Cardiac muscle cell (in vitro differentiated cells and primary cell): Measurements from ENCODE around the gene ASB18. TPM values are rescaled to one million over a fixed set of nuclear protein-coding genes. Genes with fewer than 3 reads are reported as not detected.

ENCODE experiments used
- DNase-seq, 2 donors: peaks; one replicate each; pipeline versions ENCODE4 v3.0.0 to v3.0.0-alpha.2; 2010 to 2017; ENCODE audit warnings: low read depth in 1 of 2, low spot score in 1 of 2
- H3K27ac ChIP-seq: fragments of 200-600 bp; sonication (generic); 2 replicates; pipeline ENCODE4 v1.5.1; 2016
- H3K27me3 ChIP-seq: fragments of 200-600 bp; sonication (generic); 2 replicates; pipeline ENCODE4 v1.6.0; 2016; ENCODE audit warnings: control low read depth
- H3K36me3 ChIP-seq: fragments of 200-600 bp; sonication (generic); 2 replicates; pipeline ENCODE4 v1.5.1; 2016; ENCODE audit warnings: control low read depth
- H3K4me1 ChIP-seq: fragments of 200-600 bp; sonication (generic); 2 replicates; pipeline ENCODE4 v1.8.1; 2017; ENCODE audit warnings: low read depth, mild to moderate bottlenecking, mixed run types
- H3K4me3 ChIP-seq: fragments of 200-600 bp; sonication (generic); 2 replicates; pipeline ENCODE4 v1.5.1; 2016; ENCODE audit warnings: mild to moderate bottlenecking
- H3K9me3 ChIP-seq: fragments of 200-600 bp; sonication (generic); 2 replicates; pipeline ENCODE4 v1.5.1; 2017; ENCODE audit warnings: low read depth, mild to moderate bottlenecking, control low read depth
- polyA plus RNA-seq: library from polyadenylated mRNA; unstranded; fragments of >200 nt; fragmentation: Nextera tagmentation; extraction: Ambion mirVana; gene quantifications from 2 replicates; pipeline ENCODE4 v1.2.1, GENCODE V29; 2016
- total RNA-seq: library from RNA; depleted of rRNA; stranded (reverse); fragments of >200 nt; gene quantifications from 2 replicates; pipeline ENCODE4 v1.2.3, GENCODE V29; 2016
- TF ChIP-seq, protein P1 (sequence below): IDR thresholded peaks from 2 replicates; pipeline ENCODE4 v1.5.1; 2012; ENCODE audit warnings: low read depth, mild to moderate bottlenecking, low read length

ASB18 gene, protein sequence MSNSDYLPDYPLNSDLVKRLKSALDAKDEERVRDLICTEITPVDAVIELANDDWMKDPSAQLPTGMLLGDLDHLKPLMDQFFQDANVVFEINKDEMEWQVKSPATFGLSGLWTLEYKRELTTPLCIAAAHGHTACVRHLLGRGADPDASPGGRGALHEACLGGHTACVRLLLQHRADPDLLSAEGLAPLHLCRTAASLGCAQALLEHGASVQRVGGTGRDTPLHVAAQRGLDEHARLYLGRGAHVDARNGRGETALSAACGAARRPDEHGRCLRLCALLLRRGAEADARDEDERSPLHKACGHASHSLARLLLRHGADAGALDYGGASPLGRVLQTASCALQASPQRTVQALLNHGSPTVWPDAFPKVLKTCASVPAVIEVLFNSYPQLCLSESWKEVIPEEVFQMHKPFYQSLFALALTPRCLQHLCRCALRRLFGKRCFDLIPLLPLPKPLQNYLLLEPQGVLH
- 0.07 TPM in 1 of 2 replicates, not detected in the other for total RNA-seq
- polyA plus RNA-seq, result 0.70 TPM in 1 of 2 replicates, not detected in the other

DNA sequence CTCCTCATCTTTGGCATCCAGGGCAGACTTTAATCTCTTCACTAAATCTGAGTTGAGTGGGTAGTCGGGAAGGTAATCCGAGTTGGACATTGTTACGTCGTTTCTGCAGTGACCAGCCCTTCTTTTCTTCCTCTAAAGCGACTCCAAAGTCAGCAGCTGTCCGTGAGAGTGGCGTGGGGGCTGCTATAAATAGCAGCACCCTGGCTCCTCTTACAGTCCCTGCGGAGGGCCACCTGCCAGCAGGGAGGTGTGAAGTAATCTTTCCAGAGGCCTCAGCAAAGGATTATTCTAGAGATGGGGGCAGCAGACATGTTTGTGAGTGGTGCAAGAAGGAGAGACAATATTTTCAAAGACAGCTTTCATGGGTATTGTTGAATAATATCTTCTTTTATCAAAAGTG is at the start of gene ASB18:
Gene ASB18, minus strand, starts transcription at position 151 of the 400 bp plus-strand sequence. Its CDS starts 61 bp downstream, at position 90.
- TF ChIP-seq, protein P1, sequence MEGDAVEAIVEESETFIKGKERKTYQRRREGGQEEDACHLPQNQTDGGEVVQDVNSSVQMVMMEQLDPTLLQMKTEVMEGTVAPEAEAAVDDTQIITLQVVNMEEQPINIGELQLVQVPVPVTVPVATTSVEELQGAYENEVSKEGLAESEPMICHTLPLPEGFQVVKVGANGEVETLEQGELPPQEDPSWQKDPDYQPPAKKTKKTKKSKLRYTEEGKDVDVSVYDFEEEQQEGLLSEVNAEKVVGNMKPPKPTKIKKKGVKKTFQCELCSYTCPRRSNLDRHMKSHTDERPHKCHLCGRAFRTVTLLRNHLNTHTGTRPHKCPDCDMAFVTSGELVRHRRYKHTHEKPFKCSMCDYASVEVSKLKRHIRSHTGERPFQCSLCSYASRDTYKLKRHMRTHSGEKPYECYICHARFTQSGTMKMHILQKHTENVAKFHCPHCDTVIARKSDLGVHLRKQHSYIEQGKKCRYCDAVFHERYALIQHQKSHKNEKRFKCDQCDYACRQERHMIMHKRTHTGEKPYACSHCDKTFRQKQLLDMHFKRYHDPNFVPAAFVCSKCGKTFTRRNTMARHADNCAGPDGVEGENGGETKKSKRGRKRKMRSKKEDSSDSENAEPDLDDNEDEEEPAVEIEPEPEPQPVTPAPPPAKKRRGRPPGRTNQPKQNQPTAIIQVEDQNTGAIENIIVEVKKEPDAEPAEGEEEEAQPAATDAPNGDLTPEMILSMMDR, result no peak
- peak within 1 kb of the TSS; percentile 34 for H3K27ac ChIP-seq
- H3K9me3 ChIP-seq, result no peaks in the 10 kb centered on the region
- H3K36me3 ChIP-seq, result no peaks in the 10 kb centered on the region
- DNase-seq, result peak in 1 of 2 donors; percentile 60
- no peak within 1 kb of the TSS for H3K4me3 ChIP-seq
- H3K4me1 ChIP-seq, result peaks cover 10% of the 10 kb centered on the region
- H3K27me3 ChIP-seq, result no peaks in the 10 kb centered on the region

DNA sequence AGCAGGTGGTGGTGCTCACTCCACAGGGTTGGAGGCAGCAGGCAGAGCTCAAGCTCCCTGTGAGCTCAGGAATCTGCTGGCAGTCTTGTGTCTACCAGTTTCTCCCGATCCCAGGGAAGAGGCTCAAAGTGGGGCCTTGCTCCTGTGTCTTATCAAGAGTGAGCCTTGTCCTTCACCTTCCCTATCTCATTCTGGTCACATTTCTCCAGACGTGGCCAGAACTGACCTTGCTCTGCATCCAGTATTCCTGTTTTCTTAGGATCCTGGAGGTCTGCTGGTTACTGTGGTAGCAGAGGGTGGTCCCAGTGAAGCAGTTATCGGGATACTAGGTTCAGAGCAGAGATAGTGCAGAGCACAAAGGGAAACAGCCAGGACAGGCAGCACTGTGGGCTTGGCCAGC is 47.1 kb upstream of the ASB18 start:
- DNase-seq, result no peak
- TF ChIP-seq, protein P1, result no peak
- Histone ChIP-seq H3K27ac (no peak overlapping the region), H3K9me3 (no peaks in the 10 kb centered on the region), H3K4me3 (no peak overlapping the region), H3K36me3 (no peaks in the 10 kb centered on the region), H3K27me3 (no peaks in the 10 kb centered on the region), H3K4me1 (no peaks in the 10 kb centered on the region)

DNA sequence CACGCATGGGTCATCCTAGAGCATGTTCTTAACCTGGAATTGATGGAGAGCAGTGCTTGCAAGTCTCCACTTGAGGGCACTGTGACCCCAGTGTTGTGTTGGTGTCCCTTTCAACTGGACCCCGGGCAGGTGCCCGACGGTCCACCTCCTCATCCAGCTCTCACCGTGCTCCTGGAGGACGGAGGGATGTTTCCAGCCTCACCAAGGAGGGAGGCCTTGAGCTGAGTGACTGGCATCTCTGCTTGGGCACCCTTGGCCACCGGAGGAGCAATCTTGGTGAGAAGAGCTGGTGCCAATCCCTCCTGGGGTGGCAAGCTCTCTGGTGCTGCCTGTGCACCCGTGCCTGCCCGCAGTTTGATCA is 45.4 kb upstream of the ASB18 start:
- Histone ChIP-seq H3K9me3 (no peaks in the 10 kb centered on the region), H3K4me1 (no peaks in the 10 kb centered on the region), H3K4me3 (no peak overlapping the region), H3K27me3 (no peaks in the 10 kb centered on the region), H3K27ac (no peak overlapping the region), H3K36me3 (no peaks in the 10 kb centered on the region)
- DNase-seq, result peak; percentile 34 to 58
- TF ChIP-seq, protein P1, result peak; percentile 59

DNA sequence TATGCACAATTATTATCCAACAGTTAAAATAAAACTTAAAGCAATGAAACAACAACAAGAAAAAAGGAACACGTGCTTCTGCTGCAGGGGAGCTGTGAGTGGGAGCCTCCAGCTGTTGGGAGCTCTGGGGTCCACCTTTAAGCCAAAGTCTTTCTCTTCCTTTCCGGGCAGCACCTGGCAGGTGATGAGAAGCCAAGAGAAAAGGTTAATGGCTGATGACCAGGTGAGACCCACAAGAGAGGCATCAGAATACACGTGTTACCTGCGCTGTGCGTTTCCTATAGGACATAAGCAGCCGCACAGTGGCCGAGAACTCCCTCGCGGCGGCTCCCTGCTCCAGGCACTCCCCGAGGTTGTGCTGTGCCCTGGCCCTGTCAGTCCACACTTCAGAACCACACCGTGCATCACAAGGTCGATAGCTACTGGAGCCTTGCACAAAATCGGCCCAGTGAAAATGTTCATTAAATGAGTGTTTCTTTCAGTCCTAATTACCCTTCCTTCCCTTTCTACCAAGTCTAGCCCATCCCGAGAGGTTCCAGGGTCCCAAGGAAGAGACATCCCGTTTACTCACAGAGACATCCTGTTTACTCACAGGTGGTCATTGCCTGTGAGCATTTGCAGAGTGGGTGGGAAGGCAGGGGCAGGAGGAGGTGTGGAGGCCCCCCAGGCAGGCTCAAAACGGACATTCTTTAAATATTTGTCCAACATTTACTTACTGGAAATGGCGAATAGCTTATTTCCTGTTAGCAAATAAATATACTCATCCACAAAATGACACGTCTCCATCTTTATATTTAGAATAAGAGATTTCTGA is 44.9 kb upstream of the ASB18 start:
- TF ChIP-seq, protein P1, result no peak
- H3K4me1 ChIP-seq, result no peaks in the 10 kb centered on the region
- H3K36me3 ChIP-seq, result no peaks in the 10 kb centered on the region
- DNase-seq, result no peak
- H3K27ac ChIP-seq, result no peak overlapping the region
- no peak overlapping the region for H3K4me3 ChIP-seq
- no peaks in the 10 kb centered on the region for H3K27me3 ChIP-seq
- H3K9me3 ChIP-seq, result no peaks in the 10 kb centered on the region

DNA sequence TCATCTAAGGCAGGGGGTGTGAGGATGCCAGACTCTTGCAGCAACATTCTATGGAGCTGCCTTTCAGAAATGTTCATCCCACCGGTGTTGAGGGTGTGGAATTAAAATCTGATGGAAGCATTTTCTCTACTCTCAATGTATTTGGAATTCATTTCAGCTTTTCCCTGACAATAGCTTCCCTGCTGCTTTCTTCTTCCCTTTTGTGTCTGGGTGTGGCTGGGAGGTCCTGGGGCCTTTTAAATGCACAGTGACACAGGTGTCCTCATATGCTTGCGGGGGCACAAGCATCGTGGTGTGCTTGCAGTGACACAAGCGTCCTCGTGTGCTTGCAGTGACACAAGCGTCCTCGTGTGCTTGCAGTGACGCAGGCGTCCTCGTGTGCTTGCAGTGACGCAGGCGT is 43.4 kb upstream of the ASB18 start:
- TF ChIP-seq, protein P1, result no peak
- Histone ChIP-seq H3K4me1 (no peaks in the 10 kb centered on the region), H3K27ac (no peak overlapping the region), H3K9me3 (no peaks in the 10 kb centered on the region), H3K36me3 (no peaks in the 10 kb centered on the region), H3K27me3 (no peaks in the 10 kb centered on the region), H3K4me3 (no peak overlapping the region)
- DNase-seq, result no peak
